HG03521 (cell line): Measurements from ENCODE around the gene FOSL2.

ENCODE experiments used
- ATAC-seq: cut with Tn5 transposase; IDR thresholded peaks from one replicate; pipeline ENCODE4 v1.9.1; 2021; ENCODE audit warnings: mild to moderate bottlenecking, moderate library complexity; ENCODE audit not compliant: unreplicated experiment

FOSL2 gene

DNA sequence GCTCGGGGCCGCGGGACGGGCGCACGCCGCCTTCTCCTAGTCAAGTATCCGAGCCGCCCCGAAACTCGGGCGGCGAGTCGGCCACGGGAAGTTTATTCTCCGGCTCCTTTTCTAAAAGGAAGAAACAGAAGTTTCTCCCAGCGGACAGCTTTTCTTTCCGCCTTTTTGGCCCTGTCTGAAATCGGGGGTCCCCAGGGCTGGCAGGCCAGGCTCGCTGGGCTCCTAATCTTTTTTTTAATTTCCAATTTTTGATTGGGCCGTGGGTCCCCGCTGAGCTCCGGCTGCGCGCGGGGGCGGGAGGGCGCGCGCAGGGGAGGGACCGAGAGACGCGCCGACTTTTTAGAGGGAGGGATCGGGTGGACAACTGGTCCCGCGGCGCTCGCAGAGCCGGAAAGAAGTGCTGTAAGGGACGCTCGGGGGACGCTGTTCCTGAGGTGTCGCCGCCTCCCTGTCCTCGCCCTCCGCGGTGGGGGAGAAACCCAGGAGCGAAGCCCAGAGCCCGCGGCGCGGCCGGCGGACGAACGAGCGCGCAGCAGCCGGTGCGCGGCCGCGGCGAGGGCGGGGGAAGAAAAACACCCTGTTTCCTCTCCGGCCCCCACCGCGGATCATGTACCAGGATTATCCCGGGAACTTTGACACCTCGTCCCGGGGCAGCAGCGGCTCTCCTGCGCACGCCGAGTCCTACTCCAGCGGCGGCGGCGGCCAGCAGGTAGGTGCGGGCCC lies 617 bp downstream of the FOSL2 start:
- ATAC-seq: no peak

- ATAC-seq: no peak
Measured at GRCh38 chr2:28394331-28394877, 1.7 kb downstream of the FOSL2 start.

DNA sequence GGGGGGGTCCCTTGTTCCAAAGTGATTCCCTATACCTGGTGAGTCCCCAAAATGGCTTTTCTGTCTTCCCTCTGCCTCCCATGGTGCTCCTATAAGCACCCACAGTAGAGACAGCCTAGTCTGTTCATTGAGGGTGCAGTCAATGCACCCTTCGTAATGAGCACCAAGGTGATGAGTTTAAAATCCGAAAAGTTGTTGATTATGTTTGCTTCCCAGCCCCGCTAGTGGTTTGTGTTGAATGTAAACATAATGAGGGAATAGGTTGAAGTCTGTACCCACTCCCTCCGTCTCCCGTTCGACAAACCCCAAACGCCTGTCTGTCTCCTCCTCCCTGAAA lies 2.3 kb downstream of the FOSL2 start:
- ATAC-seq: no peak

- no peak for ATAC-seq
Measured at GRCh38 chr2:28395334-28396061, 2.8 kb downstream of the FOSL2 start.

- ATAC-seq: no peak
Measured at GRCh38 chr2:28397043-28397381, 4.4 kb downstream of the FOSL2 start.

DNA sequence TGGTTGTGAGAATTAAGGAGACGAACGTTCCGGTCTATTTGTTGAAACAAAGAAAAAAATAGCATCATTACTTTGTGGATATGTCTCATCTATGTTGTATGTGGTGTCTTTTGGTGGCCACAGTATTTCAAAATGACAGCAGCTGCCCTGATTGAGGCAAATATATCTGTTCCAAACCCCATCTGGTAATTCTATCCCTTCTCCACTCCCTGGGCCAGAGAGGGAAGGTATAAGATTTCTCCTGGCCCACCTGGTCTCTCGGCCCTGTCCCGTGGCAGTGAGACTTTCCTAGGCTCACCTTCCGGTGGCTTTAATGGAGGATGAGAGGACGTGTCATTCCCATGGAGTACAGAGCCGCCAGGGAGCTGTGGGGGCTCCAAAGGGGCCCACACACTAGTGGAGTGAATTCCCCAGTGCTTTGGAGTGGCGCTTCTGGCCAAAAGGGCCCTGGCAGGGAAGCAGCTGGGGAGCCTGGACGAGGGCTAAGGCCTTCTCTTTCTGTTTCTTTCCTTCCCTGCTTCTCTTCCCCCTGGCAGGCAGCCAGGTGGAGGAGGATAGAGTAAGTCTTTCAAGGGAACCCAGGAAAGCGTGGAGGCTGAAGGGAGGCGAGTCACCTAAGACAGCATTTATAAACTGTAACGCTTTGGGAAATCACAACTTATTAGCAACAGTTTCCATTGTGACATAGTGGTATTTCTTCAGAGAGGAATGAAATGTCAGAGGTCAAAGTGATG lies 5.6 kb downstream of the FOSL2 start:
- ATAC-seq: no peak

DNA sequence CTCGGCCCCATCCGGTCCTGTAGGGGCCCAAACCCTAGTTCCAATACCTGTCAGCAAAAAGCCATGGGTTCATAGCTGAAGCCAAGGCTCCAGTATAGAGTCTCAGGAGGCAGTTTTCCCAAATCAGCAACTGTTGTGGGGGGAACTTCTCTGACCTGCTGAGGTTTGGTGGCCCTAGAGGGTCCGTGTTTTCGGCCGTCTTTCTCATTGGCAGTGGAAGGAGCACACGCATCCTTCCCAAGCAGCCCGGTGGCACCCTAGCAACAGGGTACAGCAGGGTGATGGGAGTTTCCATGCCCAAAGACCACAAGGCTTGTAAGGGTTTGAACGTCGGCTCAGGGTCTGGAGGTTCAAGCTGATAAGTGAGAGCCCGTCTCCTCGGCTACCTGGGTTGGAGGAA lies 6.6 kb downstream of the FOSL2 start:
- ATAC-seq: no peak

DNA sequence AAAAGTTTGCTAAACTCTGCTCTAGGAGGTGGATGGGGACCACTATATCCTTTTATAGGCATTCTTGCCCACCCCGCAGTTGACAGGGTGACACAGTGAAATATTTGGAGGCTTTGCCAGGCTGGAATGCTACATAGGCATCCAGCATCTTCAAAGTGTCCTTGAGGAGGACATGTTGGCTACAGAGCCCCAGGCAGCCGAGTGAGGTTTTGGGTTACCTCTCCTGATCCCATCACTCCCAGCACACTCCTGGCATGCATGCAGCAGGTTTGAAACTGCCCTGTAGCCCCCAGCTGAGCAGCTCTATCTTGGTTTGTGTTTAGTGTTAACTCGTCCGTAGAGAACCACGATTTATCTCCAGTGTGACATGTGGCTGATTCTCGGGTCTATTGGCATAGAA lies 7.3 kb downstream of the FOSL2 start:
- ATAC-seq: no peak

- ATAC-seq: no peak
Measured at GRCh38 chr2:28400419-28400818, 7.8 kb downstream of the FOSL2 start.

DNA sequence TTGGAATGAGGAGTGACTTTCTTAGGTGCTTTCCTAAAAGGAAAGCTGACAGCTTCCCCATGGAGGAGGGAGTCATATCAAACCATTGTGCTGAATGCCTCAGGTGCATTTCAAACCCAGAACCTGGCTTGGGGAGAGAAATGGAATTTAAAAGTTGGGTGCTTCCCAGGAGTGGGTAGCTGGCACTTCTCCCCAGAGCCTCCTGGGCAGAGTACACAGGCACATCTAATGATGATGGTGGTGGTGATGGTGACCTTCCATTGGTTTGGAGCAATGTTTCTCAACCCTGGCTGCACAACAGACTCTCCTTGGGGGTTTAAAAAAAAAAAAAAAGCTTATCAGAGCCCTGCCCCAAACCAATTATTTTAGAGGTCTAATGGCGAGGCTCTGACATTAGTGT lies 8.3 kb downstream of the FOSL2 start:
- ATAC-seq: no peak

- no peak for ATAC-seq
Measured at GRCh38 chr2:28401411-28401810, 8.8 kb downstream of the FOSL2 start.

DNA sequence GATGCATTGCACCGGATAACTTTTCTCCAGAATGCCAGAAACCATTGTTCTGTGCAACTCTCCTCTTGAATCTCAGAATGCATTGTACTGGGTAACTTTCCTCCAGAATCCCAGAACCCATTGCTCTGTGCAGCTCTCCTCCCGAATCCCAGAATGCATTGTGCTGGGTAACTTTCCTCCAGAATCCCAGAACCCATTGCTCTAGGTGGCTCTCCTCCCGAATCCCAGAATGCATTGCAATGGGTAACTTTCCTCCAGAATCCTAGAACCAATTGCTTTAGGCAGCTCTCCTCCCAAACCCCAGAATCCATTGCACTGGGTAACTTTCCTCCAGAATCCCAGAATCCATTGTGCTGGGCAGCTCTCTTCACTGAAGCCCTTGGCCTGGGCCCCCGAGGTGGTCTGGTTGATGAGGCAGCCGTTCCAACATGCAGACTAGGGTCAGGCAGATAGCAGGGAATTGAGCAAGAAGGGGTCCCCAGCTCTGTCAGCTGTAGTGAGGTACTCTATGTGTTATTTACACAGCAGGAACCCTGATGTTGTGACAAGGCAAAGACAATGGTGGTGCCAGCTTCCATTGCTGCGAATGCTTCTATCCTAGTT lies 9.4 kb downstream of the FOSL2 start:
- ATAC-seq: no peak

GRCh38 chr2:28403370-28403956 lies 10.8 kb downstream of the FOSL2 start:
- ATAC-seq: no peak

DNA sequence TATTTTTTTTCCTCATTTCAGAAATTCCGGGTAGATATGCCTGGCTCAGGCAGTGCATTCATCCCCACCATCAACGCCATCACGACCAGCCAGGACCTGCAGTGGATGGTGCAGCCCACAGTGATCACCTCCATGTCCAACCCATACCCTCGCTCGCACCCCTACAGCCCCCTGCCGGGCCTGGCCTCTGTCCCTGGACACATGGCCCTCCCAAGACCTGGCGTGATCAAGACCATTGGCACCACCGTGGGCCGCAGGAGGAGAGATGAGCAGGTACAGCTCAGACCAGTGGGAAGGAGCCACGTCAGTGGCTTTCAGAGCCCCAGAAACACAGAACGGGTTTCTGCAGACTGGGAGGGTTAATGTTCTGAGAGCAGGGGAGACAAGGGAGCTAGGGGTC lies 11.4 kb downstream of the FOSL2 start:
- no peak for ATAC-seq

GRCh38 chr2:28405537-28405936 lies 12.9 kb downstream of the FOSL2 start:
- no peak for ATAC-seq

GRCh38 chr2:28406276-28407096 lies 13.8 kb downstream of the FOSL2 start:
- ATAC-seq: no peak

- ATAC-seq: no peak
Measured at GRCh38 chr2:28407131-28407975, 14.7 kb downstream of the FOSL2 start.

DNA sequence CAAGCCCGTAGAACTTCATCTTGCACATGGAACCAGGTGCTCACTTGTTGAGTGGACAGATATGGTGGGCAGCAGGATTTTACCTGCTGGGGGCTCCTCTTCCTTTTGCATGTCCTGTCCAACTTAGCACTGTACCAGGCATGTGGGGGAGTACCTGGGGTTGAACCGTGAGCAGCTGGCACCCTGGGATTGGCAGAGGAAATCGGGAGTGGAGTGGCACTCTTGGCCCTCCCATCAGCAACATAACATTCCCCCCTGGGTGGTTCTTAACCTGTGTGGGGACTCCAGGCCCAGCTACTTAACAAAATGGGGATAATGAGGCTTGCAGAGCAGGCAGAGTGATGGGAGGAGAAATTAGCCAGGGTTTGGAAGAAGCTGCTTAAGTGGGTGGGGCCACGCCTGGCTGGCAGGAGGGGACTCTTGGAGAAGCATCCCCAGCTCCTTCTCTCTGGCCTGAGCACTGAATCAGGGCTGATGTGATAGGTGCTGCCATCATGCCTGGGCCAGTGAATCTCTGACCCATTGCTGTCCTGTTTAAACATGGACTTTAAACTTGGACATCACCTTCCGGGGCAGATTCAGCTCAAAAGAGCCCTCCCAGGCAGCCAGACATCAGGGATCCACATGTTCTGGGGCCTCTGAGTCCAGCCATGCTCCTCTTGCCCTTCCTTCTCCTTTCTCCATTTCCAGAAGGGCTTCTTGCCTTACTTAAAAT lies 15.5 kb downstream of the FOSL2 start:
- no peak for ATAC-seq
